K562 (cell line): ENCODE data around the gene DLGAP3. TPM values are rescaled to one million over a fixed set of nuclear protein-coding genes. Genes with fewer than 3 reads are reported as not detected.

ENCODE experiments used
- ATAC-seq: fragments of 200-7000 bp; cut with Tn5 transposase; 3 replicates; pipeline ENCODE4 v1.9.1; 2020; ENCODE audit warnings: moderate library complexity
- BruUV-seq: library from RNA; stranded (reverse); fragments of 400-500 nt; replicated peaks from 2 replicates; lab custom pipeline; 2021; lab: Mats Ljungman, UMichigan
- CTCF ChIA-PET: fragments of 300-600 bp; formaldehyde crosslinking; extraction: SDS; loops from one replicate; lab custom pipeline; 2021; ENCODE audit warnings: low intra/inter-chr PET ratio; lab: Yijun Ruan, JAX
- POLR2A ChIA-PET: fragments of 300-600, 350-650 bp; sonication (Branson Sonifier 250); formaldehyde crosslinking; extraction: SDS; loops from one replicate; lab custom pipeline; 2021; ENCODE audit warnings: antibody characterized with exemption, inconsistent platforms; lab: Yijun Ruan, JAX
- DNase-seq, 4 experiments: peaks; one replicate each; pipeline versions ENCODE4 v3.0.0 to v3.0.0-alpha.2; 2011 to 2018; ENCODE audit warnings: low spot score in 3 of 4, mixed read lengths in 3 of 4; ENCODE audit errors: extremely low read depth in 1 of 4
- FAIRE-seq: peaks from 2 replicates; lab custom pipeline; 2011; peaks lifted over from hg19 to GRCh38; lab: Jason Lieb, UNC
- H2AFZ ChIP-seq: 2 replicates; pipeline ENCODE4 v1.6.0; 2011; ENCODE audit warnings: low read depth, low read length, control low read depth, inconsistent platforms
- H3K27ac ChIP-seq: fragments of 200-600 bp; 3 replicates; pipeline ENCODE4 v1.8.0; 2011; ENCODE audit warnings: low read depth, mild to moderate bottlenecking, control low read depth, inconsistent platforms, low read length, moderate library complexity, mixed read lengths; ENCODE audit errors: extremely low read depth
- H3K27me3 ChIP-seq, 2 experiments: fragments of 300-600 bp in 1 of 2; 2 replicates in 1 of 2; 3 replicates in 1 of 2; pipeline versions ENCODE4 v1.6.0 to v1.8.0; 2011; ENCODE audit warnings: inconsistent platforms in 2 of 2, low read length in 2 of 2, mild to moderate bottlenecking in 1 of 2, mixed read lengths in 1 of 2, moderate library complexity in 1 of 2; ENCODE audit not compliant: control insufficient read depth in 2 of 2, insufficient read depth in 2 of 2
- H3K36me3 ChIP-seq: fragments of 300-600 bp; 3 replicates; pipeline ENCODE4 v1.8.0; 2011; ENCODE audit warnings: mild to moderate bottlenecking, low read length, inconsistent platforms; ENCODE audit not compliant: control insufficient read depth, insufficient read depth
- H3K4me1 ChIP-seq, 2 experiments: fragments of 200-600 bp in 1 of 2; replicated peaks in 1 of 2; 2 replicates in 1 of 2; 3 replicates in 1 of 2; pipeline versions ENCODE4 v1.5.1 to v1.8.0; 2011; ENCODE audit warnings: inconsistent platforms in 2 of 2, low read length in 2 of 2, mild to moderate bottlenecking in 1 of 2, mixed read lengths in 1 of 2, moderate library complexity in 1 of 2; ENCODE audit not compliant: control insufficient read depth in 2 of 2, insufficient read depth in 2 of 2
- H3K4me2 ChIP-seq: 2 replicates; pipeline ENCODE4 v1.6.1; 2011; ENCODE audit warnings: low read length, control low read depth, inconsistent platforms, mixed read lengths; ENCODE audit not compliant: insufficient read depth
- H3K4me3 ChIP-seq: fragments of 200-600 bp; sonication (generic), shearing (Covaris generic); 2 replicates; pipeline ENCODE4 v1.5.1; 2016; ENCODE audit warnings: control low read depth, inconsistent platforms
- H3K79me2 ChIP-seq: fragments of 200-600 bp; 3 replicates; pipeline ENCODE4 v1.8.0; 2011; ENCODE audit warnings: low read length, inconsistent platforms; ENCODE audit not compliant: control insufficient read depth, insufficient read depth
- H3K9ac ChIP-seq, 2 experiments: 2 replicates each; pipeline versions ENCODE4 v1.6.0 to v1.6.1; 2011; ENCODE audit warnings: low read depth in 2 of 2, low read length in 2 of 2, control low read depth in 1 of 2, inconsistent platforms in 1 of 2, mild to moderate bottlenecking in 1 of 2, mixed read lengths in 1 of 2; ENCODE audit not compliant: insufficient read depth in 1 of 2
- H3K9me1 ChIP-seq: one replicate; pipeline ENCODE4 v1.6.0; 2011; ENCODE audit warnings: inconsistent platforms, mild to moderate bottlenecking, low read length, moderate library complexity; ENCODE audit not compliant: control insufficient read depth, insufficient read depth
- H3K9me3 ChIP-seq: replicated peaks from 2 replicates; pipeline ENCODE4 v1.5.1; 2011; ENCODE audit warnings: low read depth, low read length, inconsistent platforms; ENCODE audit not compliant: control insufficient read depth, insufficient read depth
- H4K20me1 ChIP-seq: replicated peaks from 2 replicates; pipeline ENCODE4 v1.6.1; 2011; ENCODE audit warnings: low read length, inconsistent platforms, mixed read lengths; ENCODE audit not compliant: control insufficient read depth, insufficient read depth
- AFF4 ChIP-seq: sonication (generic); formaldehyde crosslinking; IDR thresholded peaks from 2 replicates; pipeline ENCODE4 v1.8.0; 2023; ENCODE audit warnings: mild to moderate bottlenecking, missing genetic modification reagents
- HNRNPUL1 ChIP-seq: fragments of 200-400 bp; formaldehyde crosslinking; IDR thresholded peaks from 2 replicates; pipeline ENCODE4 v1.6.1; 2017; ENCODE audit warnings: low read length
- NBN ChIP-seq: fragments of 450-650 bp; IDR thresholded peaks from 2 replicates; pipeline ENCODE4 v1.6.1; 2016; ENCODE audit warnings: low read depth, mild to moderate bottlenecking
- NONO ChIP-seq, 2 experiments: fragments of 200-400 bp in 1 of 2; fragments of 450-650 bp in 1 of 2; formaldehyde crosslinking in 1 of 2; IDR thresholded peaks; 2 replicates each; pipeline ENCODE4 v1.6.1; 2017; ENCODE audit warnings: low read depth in 2 of 2, mild to moderate bottlenecking in 2 of 2, moderate library complexity in 2 of 2, low read length in 1 of 2
- ZNF24 ChIP-seq: fragments of 450-650 bp; IDR thresholded peaks from 2 replicates; pipeline ENCODE4 v1.6.1; 2016
- ZNF740 ChIP-seq, 3 experiments: fragments of 200-800 bp in 1 of 3; sonication (Bioruptor generic) in 1 of 3; sonication (generic) in 1 of 3; formaldehyde crosslinking in 1 of 3; IDR thresholded peaks; 2 replicates each; pipeline versions ENCODE4 v1.6.1 to v1.8.0; 2016 to 2022; ENCODE audit warnings: mild to moderate bottlenecking in 2 of 3, missing compliant biosample characterization in 2 of 3, missing genetic modification characterization in 2 of 3, missing genetic modification reagents in 1 of 3
- WGBS: fragments of 100-300 bp; shearing (Covaris generic); methylation state at CpG from one replicate; pipeline ENCODE4 v1.1.6; 2016; ENCODE audit warnings: low coverage, mixed read lengths; ENCODE audit not compliant: insufficient coverage; ENCODE audit errors: missing lambda C conversion rate; 5-methylcytosine and 5-hydroxymethylcytosine counted together
- in situ Hi-C: fragments of 300-500 bp; cut with MboI; formaldehyde crosslinking; loops from 4 replicates; pipeline ENCODE4 v1.15.0; 2018; ENCODE audit warnings: inconsistent platforms, mixed read lengths
- intact Hi-C: fragments of 100-400 bp; cut with micrococcal nuclease; formaldehyde crosslinking; loops from 2 replicates; pipeline ENCODE4 v1.14.2; 2022
- polyA plus RNA-seq, 8 experiments: library from polyadenylated mRNA; depleted of rRNA in 4 of 8; stranded (reverse) in 5 of 8; unstranded in 3 of 8; fragments of >200 nt; fragmentation: Nextera tagmentation in 2 of 8; fragmentation: Illumina TruSeq in 1 of 8; extraction: Ambion mirVana in 2 of 8; extraction: Trizol in 1 of 8; gene quantifications; 2 replicates each; pipeline versions ENCODE4 v1.2.1 to v1.2.3, GENCODE V29; 2011 to 2014; ENCODE audit warnings: inconsistent platforms in 1 of 8, missing spikeins in 1 of 8
- total RNA-seq, 7 experiments: library from RNA; depleted of rRNA in 6 of 7; stranded (reverse); fragments of >200 nt in 6 of 7; fragmentation: Illumina TruSeq in 2 of 7; extraction: Trizol in 2 of 7; gene quantifications; 2 replicates each; pipeline versions ENCODE4 v1.2.1 to v1.2.3, GENCODE V29; 2011 to 2021; ENCODE audit warnings: low replicate concordance in 1 of 7

Gene DLGAP3
- total and polyA plus RNA-seq, 9 of the 15 experiments (the other 6 are each of a cell fraction or from before 2014, with no cell fraction given) = 0.01 to 0.16 (median 0.07) TPM; not detected in 6

DNA sequence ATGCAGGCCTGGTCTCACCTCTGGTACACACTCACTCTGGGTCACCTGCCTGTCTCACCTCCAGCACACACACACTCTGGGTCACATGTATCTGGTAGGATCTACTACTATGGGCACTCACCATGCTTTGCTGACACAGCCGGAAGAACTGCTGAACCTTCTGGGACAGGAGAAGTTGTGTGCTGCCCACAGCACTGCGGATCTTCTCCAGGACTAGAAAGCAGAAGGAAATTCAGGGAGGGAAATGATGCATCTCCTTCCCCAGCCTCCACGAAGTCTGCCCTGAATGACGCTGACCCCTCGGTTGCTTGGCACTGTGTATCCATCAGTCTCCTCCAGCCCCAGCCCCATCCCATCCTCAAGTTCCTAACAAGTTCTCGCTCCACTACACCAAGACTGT, 62.0 kb downstream of the DLGAP3 start:
- H3K4me1 ChIP-seq = peaks cover 0 to 27% of the 10 kb centered on the region in 2 experiments; a peak in 4 of 5 replicates
- H4K20me1 ChIP-seq = peaks cover 3% of the 10 kb centered on the region; the same call in 1 of the 2 replicates
- H3K27ac ChIP-seq = no peak overlapping the region
- in situ Hi-C loops = no loop called here
- FAIRE-seq (no peak), DNase-seq (no peak), ATAC-seq (no peak)
- TF ChIP-seq NONO (IDR thresholded peaks at IDR 0.05; ENCODE audit: low read depth in 2 of 2, low read length in 1 of 2) = no peak
- TF ChIP-seq ZNF24 = no peak
- TF ChIP-seq NBN = no peak
- TF ChIP-seq HNRNPUL1 = no peak
- TF ChIP-seq AFF4 (CRISPR knock-in tag) = no peak
- no peak for TF ChIP-seq ZNF740 (CRISPR knock-in tag; IDR thresholded peaks at IDR 0.05)
- TF ChIP-seq ZNF740 (tag; IDR thresholded peaks at IDR 0.05) = peak in 1 of 2 experiments; percentile 22; a peak in 1 of 4 replicates
- no peak overlapping the region for H3K4me3 ChIP-seq
- H2AFZ ChIP-seq = no peak overlapping the region
- BruUV-seq = no TSS peak
- H3K36me3 ChIP-seq = no peaks in the 10 kb centered on the region
- CTCF ChIA-PET = interaction anchor here (0.9 to 3.2 kb wide), 2 partner anchors 81 to 165 kb away, joined by 3 to 15 read pairs; partner anchors contain the start of gene ZMYM6
- H3K9ac ChIP-seq = no peak overlapping the region
- H3K9me3 ChIP-seq = no peaks in the 10 kb centered on the region
- H3K9me1 ChIP-seq = no peaks in the 10 kb centered on the region
- 13% methylated on average over 6 of the region's 6 CpGs for WGBS
- H3K4me2 ChIP-seq = no peak overlapping the region
- POLR2A ChIA-PET = interaction anchor here (1.4 to 1.6 kb wide), 2 partner anchors 15 to 40 kb away, joined by 3 read pairs; no protein-coding TSS in a partner anchor
- H3K79me2 ChIP-seq = no peaks in the 10 kb centered on the region
- H3K27me3 ChIP-seq = peaks cover 40 to 53% of the 10 kb centered on the region in 2 experiments
- intact Hi-C loops = loop anchor here (10.0 kb wide), 1 partner anchor 567 kb away; no protein-coding TSS in a partner anchor
